ENCODE results near the gene CDIP1. TPM values are rescaled to one million over a fixed set of nuclear protein-coding genes. Genes with fewer than 3 reads are reported as not detected.

The CDIP1 gene
- polyA plus RNA-seq, 3 donors from 2014 or later: 26.9 to 51.9 (median 47.8) TPM

- Mint-ChIP-seq H3K4me3 (peak overlapping the region; percentile 77 to 94 (median 86)), H3K36me3 (peaks cover 5 to 23% (median 18%) of the 10 kb centered on the region in 3 donors), H3K9me3 (no peaks in the 10 kb centered on the region), H3K4me1 (peaks cover 72 to 75% of the 10 kb centered on the region in 2 donors), H3K27me3 (ENCODE audit: low read depth in 3 of 3) (peaks cover 0 to 9% (median 4%) of the 10 kb centered on the region in 3 donors), H3K27ac (peak overlapping the region; percentile 87 to 99 (median 97))
- DNase-seq: peak; percentile 67 to 70 (median 70)
Observed at GRCh38 chr16:4505356-4506147, 33.0 kb downstream of the CDIP1 start.

DNA sequence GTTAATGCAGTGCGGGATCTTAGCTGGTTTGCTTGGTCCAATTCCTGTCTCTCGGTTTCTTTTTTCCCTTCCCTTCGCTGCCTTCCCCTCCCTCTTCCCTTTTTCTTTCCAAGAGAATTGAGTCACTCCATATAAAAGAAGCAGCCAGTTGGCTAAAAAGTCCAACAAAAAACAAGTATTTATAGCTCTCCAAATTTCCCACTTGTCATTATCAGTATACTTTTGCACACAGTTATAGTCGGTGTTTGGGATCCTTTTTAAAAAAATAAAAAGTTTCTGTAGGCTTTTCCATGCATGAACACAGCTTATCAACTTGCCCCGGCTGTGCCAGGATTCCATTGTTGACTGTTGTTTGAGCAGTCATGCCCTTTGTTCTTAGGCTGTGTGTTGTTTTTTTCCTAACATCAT is 37.5 kb downstream of the CDIP1 start:
- Mint-ChIP-seq H3K27me3 (ENCODE audit: low read depth in 3 of 3) (peaks cover 0 to 9% (median 4%) of the 10 kb centered on the region in 3 donors), H3K36me3 (peaks cover 3 to 16% (median 7%) of the 10 kb centered on the region in 3 donors), H3K27ac (peak overlapping the region; percentile 84 to 90 (median 87)), H3K9me3 (no peaks in the 10 kb centered on the region), H3K4me3 (peak overlapping the region in 2 of 5 donors; percentile 49 to 70), H3K4me1 (peaks cover 86 to 88% of the 10 kb centered on the region in 2 donors)
- DNase-seq: no peak

DNA sequence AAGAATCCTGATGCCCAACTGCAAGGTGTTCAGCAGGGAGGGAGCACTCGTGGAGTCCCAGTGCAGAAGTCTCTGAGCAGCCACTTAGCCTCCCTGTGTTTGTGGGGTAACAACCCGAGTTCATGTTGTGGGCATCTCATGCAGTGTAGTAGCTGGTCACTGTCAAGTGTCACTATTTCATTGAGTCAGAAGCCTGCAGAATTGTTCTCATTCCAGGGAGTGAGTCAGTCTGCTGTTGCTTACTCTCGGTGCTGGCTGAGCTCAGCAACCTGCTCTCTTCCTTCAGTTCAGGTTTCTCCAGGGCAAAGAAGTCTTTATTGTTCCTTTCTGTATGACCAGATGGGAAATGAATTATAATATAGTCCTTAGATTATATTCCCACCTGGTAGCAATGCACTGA is 38.3 kb downstream of the CDIP1 start:
- peak overlapping the region; percentile 59 to 90 (median 76) for H3K27ac Mint-ChIP-seq
- H3K27me3 Mint-ChIP-seq (ENCODE audit: low read depth in 3 of 3): peaks cover 0 to 7% (median under 1%) of the 10 kb centered on the region in 3 donors
- no peaks in the 10 kb centered on the region for H3K9me3 Mint-ChIP-seq
- peaks cover 83 to 88% of the 10 kb centered on the region in 2 donors for H3K4me1 Mint-ChIP-seq
- H3K4me3 Mint-ChIP-seq: no peak overlapping the region
- peaks cover 3 to 14% (median 7%) of the 10 kb centered on the region in 3 donors for H3K36me3 Mint-ChIP-seq
- DNase-seq: no peak

DNA sequence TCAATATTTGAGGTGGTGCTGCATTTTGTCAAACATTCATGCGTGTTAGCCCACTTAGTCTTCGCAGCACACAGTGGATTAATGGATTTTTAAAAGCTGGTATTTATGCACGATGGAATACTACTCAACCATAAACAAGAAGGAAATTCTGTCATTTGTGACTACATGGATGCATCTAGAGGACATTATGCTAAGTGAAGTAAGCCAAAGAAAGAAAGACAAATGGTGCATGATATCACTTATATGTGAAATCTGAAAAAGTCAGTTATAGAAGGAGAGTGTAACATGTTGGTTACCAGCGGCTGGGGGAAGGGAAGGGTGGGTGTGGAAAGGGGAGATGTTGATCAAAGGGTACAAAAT is 39.4 kb downstream of the CDIP1 start:
- peak overlapping the region; percentile 18 to 89 (median 71) for H3K27ac Mint-ChIP-seq
- no peak overlapping the region for H3K4me3 Mint-ChIP-seq
- no peak for DNase-seq
- peaks cover 84 to 88% of the 10 kb centered on the region in 2 donors for H3K4me1 Mint-ChIP-seq
- peaks cover 0 to 2% (median 0%) of the 10 kb centered on the region in 3 donors for H3K27me3 Mint-ChIP-seq (ENCODE audit: low read depth in 3 of 3)
- H3K36me3 Mint-ChIP-seq: peaks cover 3 to 14% (median 7%) of the 10 kb centered on the region in 3 donors
- no peaks in the 10 kb centered on the region for H3K9me3 Mint-ChIP-seq

DNA sequence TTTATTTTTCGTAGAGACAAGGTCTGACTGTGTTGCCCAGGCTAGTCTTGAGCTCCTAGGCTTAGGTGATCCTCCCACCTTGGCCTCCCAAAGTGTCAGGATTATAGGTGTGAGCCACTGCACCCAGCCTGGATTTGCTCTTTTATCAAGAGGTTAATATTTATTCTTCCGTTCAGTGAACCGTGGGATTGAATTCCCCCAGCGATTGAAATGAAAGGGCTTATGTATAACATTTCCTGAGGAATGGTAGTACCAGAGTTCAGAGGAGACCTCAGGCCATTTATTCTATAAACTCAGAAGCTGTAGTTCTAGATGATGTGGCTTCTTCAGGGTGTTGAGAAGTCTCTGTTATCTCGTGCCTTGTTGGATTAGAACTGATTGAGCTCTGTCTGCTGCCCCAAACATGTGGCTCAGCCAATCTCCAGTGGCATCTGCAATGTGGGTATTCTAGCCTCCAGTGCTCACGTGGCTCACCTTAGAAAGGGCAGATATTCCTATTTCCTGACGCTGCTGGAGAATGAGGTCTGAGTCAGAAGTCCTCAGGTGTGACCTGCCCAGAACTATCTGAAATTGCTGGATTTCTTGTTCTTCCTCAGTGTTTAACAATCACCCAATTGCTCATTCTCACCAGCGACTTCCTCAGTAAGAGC is 39.9 kb downstream of the CDIP1 start:
- Mint-ChIP-seq H3K27me3 (ENCODE audit: low read depth in 3 of 3) (peaks cover 0 to under 1% (median 0%) of the 10 kb centered on the region in 3 donors), H3K36me3 (peaks cover 3 to 14% (median 7%) of the 10 kb centered on the region in 3 donors), H3K4me1 (peaks cover 84 to 88% of the 10 kb centered on the region in 2 donors), H3K9me3 (no peaks in the 10 kb centered on the region), H3K27ac (peak overlapping the region; percentile 58 to 89 (median 71)), H3K4me3 (no peak overlapping the region)
- DNase-seq: no peak

GRCh38 chr16:4496305-4496704 is 42.3 kb downstream of the CDIP1 start:
- peak overlapping the region in 4 of 6 donors; percentile 13 to 84 (median 75) for H3K27ac Mint-ChIP-seq

GRCh38 chr16:4495766-4496165 is 42.8 kb downstream of the CDIP1 start:
- H3K4me3 Mint-ChIP-seq: no peak overlapping the region
- peak overlapping the region; percentile 46 to 87 (median 82) for H3K27ac Mint-ChIP-seq
- peaks cover 77 to 78% of the 10 kb centered on the region in 2 donors for H3K4me1 Mint-ChIP-seq
- H3K36me3 Mint-ChIP-seq: peaks cover 1 to 19% (median 7%) of the 10 kb centered on the region in 3 donors
- H3K27me3 Mint-ChIP-seq (ENCODE audit: low read depth in 3 of 3): peaks cover 0 to 3% (median 0%) of the 10 kb centered on the region in 3 donors
- no peaks in the 10 kb centered on the region for H3K9me3 Mint-ChIP-seq
- DNase-seq: no peak

More at GRCh38 chr16:4496305-4496704, 42.3 kb downstream of the CDIP1 start:
- Mint-ChIP-seq H3K9me3 (no peaks in the 10 kb centered on the region), H3K27me3 (ENCODE audit: low read depth in 3 of 3) (no peaks in the 10 kb centered on the region), H3K4me3 (no peak overlapping the region), H3K4me1 (peaks cover 77 to 78% of the 10 kb centered on the region in 2 donors), H3K36me3 (peaks cover 2 to 17% (median 7%) of the 10 kb centered on the region in 3 donors)
- DNase-seq: no peak

DNA sequence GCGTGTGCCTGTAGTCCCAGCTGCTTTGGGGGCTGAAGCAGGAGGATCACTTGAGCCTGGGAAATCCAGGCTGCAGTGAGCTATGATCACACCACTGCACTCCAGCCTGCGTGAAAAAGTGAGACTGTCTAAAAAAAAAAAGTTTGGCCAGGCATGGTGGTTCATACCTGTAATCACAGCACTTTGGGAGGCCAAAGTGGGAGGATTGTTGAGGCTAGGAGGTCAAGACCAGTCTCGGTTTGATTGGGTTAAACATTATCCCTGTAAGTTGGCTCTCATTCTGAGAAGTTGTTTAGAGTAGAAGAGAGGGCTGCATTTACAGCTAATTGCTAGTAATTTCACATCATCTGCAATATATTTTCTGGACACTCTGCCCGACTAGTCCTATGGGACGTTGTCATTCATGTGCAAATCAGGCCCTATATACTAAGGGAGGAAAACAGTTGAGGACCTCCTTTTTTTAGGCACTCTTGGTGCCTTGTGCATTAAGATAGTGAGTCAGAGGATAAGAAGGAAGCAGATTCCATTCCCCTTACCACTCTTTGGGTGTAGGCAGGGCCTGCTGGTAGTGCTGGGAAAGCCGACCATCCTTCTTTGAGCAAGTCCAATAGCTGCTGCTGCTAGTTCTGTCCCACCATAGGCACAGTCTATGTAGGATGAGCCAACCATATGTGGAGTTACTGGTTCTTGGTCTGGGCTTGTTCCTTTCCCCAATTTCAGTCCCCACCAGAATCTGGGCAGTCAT is 43.7 kb downstream of the CDIP1 start:
- H3K4me1 Mint-ChIP-seq: peaks cover 77 to 79% of the 10 kb centered on the region in 2 donors
- no peaks in the 10 kb centered on the region for H3K9me3 Mint-ChIP-seq
- peaks cover 6 to 24% (median 7%) of the 10 kb centered on the region in 3 donors for H3K36me3 Mint-ChIP-seq
- peak overlapping the region; percentile 46 to 87 (median 82) for H3K27ac Mint-ChIP-seq
- DNase-seq: no peak
- H3K4me3 Mint-ChIP-seq: peak overlapping the region in 3 of 5 donors; percentile 8 to 51 (median 42)
- H3K27me3 Mint-ChIP-seq (ENCODE audit: low read depth in 3 of 3): peaks cover 0 to 4% (median 0%) of the 10 kb centered on the region in 3 donors

GRCh38 chr16:4491898-4492297 is 46.7 kb downstream of the CDIP1 start:
- peaks cover 0 to 24% (median 6%) of the 10 kb centered on the region in 3 donors for H3K36me3 Mint-ChIP-seq
- DNase-seq: no peak
- H3K4me3 Mint-ChIP-seq: no peak overlapping the region

DNA sequence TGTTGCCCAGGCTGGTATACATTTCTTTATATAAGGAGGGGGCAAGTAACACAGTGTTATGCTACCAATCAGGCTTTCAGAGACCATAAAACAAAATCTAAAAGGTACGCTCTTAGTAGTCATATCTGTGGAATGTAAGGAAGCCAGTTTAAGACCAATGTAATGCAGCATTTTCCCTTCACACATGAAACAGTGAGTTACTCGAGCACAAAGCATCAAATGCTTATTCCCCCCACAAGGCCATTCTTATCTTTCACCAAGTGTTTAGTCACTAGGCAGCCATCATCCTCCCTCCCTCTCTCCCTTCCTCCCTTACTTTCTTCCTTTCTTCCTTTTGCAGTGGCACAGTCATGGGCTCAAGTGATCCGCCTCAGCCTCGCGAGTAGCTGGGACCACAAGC is 49.5 kb downstream of the CDIP1 start:
- H3K27ac Mint-ChIP-seq: peak overlapping the region; percentile 86 to 98 (median 93)
- H3K4me1 Mint-ChIP-seq: peaks cover 63 to 67% of the 10 kb centered on the region in 2 donors
- peaks cover 0 to 4% (median 2%) of the 10 kb centered on the region in 3 donors for H3K27me3 Mint-ChIP-seq (ENCODE audit: low read depth in 3 of 3)
- no peak for DNase-seq
- peak overlapping the region; percentile 65 to 81 (median 77) for H3K4me3 Mint-ChIP-seq
- no peaks in the 10 kb centered on the region for H3K9me3 Mint-ChIP-seq
- peaks cover 5 to 27% (median 10%) of the 10 kb centered on the region in 3 donors for H3K36me3 Mint-ChIP-seq

More at GRCh38 chr16:4491898-4492297, 46.7 kb downstream of the CDIP1 start:
- H3K27ac Mint-ChIP-seq: peak overlapping the region; percentile 40 to 98 (median 62)
- no peaks in the 10 kb centered on the region for H3K9me3 Mint-ChIP-seq
- peaks cover 75 to 76% of the 10 kb centered on the region in 2 donors for H3K4me1 Mint-ChIP-seq
- peaks cover 0 to 4% (median 2%) of the 10 kb centered on the region in 3 donors for H3K27me3 Mint-ChIP-seq (ENCODE audit: low read depth in 3 of 3)

GRCh38 chr16:4488499-4488967 is 50.0 kb downstream of the CDIP1 start:
- peaks cover 58 to 62% of the 10 kb centered on the region in 2 donors for H3K4me1 Mint-ChIP-seq
- peak; percentile 46 to 59 (median 57) for DNase-seq

DNA sequence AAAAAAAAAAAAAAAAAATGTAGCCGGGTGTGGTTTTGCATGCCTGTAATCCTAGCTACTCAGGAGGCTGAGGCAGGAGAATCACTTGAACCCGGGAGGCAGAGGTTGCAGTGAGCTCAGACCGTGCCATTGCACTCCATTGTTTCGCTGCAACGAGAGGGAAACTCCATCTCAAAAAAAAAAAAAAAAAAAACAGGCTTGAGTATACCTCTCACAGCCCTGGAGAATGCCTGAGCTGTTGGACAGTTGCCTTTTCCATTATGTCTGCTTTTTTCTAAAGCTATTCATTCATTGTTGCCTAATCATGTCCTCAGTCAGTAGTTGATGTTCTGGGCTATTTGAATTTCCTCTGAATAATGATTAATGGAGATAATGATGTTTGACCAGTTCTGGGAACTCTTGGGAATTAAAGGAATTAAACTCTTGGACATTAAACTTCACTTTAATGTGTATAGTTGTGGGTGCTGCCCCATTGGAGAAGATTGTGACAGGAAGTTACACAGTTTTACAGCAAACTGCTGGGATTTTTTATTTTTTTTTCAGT is 50.5 kb downstream of the CDIP1 start:
- H3K4me3 Mint-ChIP-seq: peak overlapping the region; percentile 65 to 81 (median 77)
- H3K4me1 Mint-ChIP-seq: peaks cover 57 to 60% of the 10 kb centered on the region in 2 donors
- peaks cover 0 to 4% (median 4%) of the 10 kb centered on the region in 3 donors for H3K27me3 Mint-ChIP-seq (ENCODE audit: low read depth in 3 of 3)
- H3K36me3 Mint-ChIP-seq: peaks cover 7 to 24% (median 10%) of the 10 kb centered on the region in 3 donors
- no peak for DNase-seq
- no peaks in the 10 kb centered on the region for H3K9me3 Mint-ChIP-seq
- H3K27ac Mint-ChIP-seq: peak overlapping the region; percentile 86 to 98 (median 93)

More at GRCh38 chr16:4488499-4488967, 50.0 kb downstream of the CDIP1 start:
- Mint-ChIP-seq H3K27me3 (ENCODE audit: low read depth in 3 of 3) (peaks cover 0 to 4% (median 2%) of the 10 kb centered on the region in 3 donors), H3K4me3 (peak overlapping the region; percentile 65 to 81 (median 77)), H3K9me3 (no peaks in the 10 kb centered on the region), H3K36me3 (peaks cover 5 to 27% (median 10%) of the 10 kb centered on the region in 3 donors), H3K27ac (peak overlapping the region; percentile 86 to 98 (median 93))
